ENCODE measurements around the gene DUSP28. TPM values are rescaled to one million over a fixed set of nuclear protein-coding genes. Genes with fewer than 3 reads are reported as not detected.

The DUSP28 gene
- total and polyA plus RNA-seq, 2 of the 13 experiments (the other 11 are each of a cell fraction or from before 2014, with no cell fraction given), result 5.2 to 8.6 TPM

- TF ChIP-seq, protein P1, sequence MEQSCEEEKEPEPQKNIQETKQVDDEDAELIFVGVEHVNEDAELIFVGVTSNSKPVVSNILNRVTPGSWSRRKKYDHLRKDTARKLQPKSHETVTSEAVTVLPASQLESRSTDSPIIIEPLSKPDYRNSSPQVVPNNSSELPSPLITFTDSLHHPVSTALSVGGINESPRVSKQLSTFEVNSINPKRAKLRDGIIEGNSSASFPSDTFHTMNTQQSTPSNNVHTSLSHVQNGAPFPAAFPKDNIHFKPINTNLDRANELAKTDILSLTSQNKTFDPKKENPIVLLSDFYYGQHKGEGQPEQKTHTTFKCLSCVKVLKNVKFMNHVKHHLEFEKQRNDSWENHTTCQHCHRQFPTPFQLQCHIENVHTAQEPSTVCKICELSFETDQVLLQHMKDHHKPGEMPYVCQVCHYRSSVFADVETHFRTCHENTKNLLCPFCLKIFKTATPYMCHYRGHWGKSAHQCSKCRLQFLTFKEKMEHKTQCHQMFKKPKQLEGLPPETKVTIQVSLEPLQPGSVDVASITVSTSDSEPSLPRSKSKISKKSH (CRISPR knock-in tag; IDR thresholded peaks at IDR 0.05; ENCODE audit: borderline replicate concordance), result 0 out of 2 replicates have a peak, but pooled peaks have one; percentile 9
- TF ChIP-seq, protein P2, sequence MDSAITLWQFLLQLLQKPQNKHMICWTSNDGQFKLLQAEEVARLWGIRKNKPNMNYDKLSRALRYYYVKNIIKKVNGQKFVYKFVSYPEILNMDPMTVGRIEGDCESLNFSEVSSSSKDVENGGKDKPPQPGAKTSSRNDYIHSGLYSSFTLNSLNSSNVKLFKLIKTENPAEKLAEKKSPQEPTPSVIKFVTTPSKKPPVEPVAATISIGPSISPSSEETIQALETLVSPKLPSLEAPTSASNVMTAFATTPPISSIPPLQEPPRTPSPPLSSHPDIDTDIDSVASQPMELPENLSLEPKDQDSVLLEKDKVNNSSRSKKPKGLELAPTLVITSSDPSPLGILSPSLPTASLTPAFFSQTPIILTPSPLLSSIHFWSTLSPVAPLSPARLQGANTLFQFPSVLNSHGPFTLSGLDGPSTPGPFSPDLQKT (CRISPR knock-in tag; IDR thresholded peaks at IDR 0.05; ENCODE audit: borderline replicate concordance), result no peak
- TF ChIP-seq ZNF224 (CRISPR knock-in tag; IDR thresholded peaks at IDR 0.05) (0 out of 2 replicates have a peak, but pooled peaks have one; percentile 13), HBP1 (CRISPR knock-in tag; IDR thresholded peaks at IDR 0.05; ENCODE audit: low read depth) (no peak)
These were observed 7.1 kb downstream of the DUSP28 start (continued) for GRCh38 chr2:240567137-240567871.
